Psoas muscle (tissue), 8 donors: ENCODE data around the gene SYT4. TPM values are rescaled to one million over a fixed set of nuclear protein-coding genes. Genes with fewer than 3 reads are reported as not detected.

ENCODE experiments used
- ATAC-seq, 4 donors: fragments of 200-7000 bp; cut with Tn5 transposase; one replicate each; pipeline ENCODE4 v1.9.1; 2020; ENCODE audit warnings: moderate library complexity in 3 of 4, mild to moderate bottlenecking in 2 of 4
- DNase-seq, 2 donors: peaks; one replicate each; pipeline ENCODE4 v3.0.0-alpha.2; 2020
- H3K27ac ChIP-seq: fragments of 200-600 bp; one replicate; pipeline ENCODE4 v1.8.0; 2022
- H3K27me3 ChIP-seq, 3 donors: fragments of 200-600 bp in 1 of 3; one replicate each; pipeline versions ENCODE4 v1.6.1 to v1.8.0; 2013 to 2022; ENCODE audit warnings: low read length in 2 of 3, mild to moderate bottlenecking in 2 of 3, moderate library complexity in 1 of 3; ENCODE audit not compliant: insufficient read depth in 3 of 3
- H3K36me3 ChIP-seq, 2 donors: fragments of 200-600 bp in 1 of 2; one replicate each; pipeline versions ENCODE4 v1.6.1 to v1.8.0; 2013 to 2022; ENCODE audit warnings: low read depth in 1 of 2, mild to moderate bottlenecking in 1 of 2, moderate library complexity in 1 of 2; ENCODE audit not compliant: insufficient read depth in 1 of 2
- H3K4me1 ChIP-seq: fragments of 200-600 bp; one replicate; pipeline ENCODE4 v1.8.0; 2022
- H3K4me3 ChIP-seq: fragments of 200-600 bp; one replicate; pipeline ENCODE4 v1.8.0; 2022; ENCODE audit warnings: mild to moderate bottlenecking
- H3K9me3 ChIP-seq: fragments of 200-600 bp; one replicate; pipeline ENCODE4 v1.8.0; 2022
- intact Hi-C, 2 donors: fragments of 100-400 bp; cut with DNase I; formaldehyde crosslinking; loops; one replicate each; pipeline versions ENCODE4 v1.11.0 to v1.14.2; 2022
- polyA plus RNA-seq, 3 donors: library from polyadenylated mRNA; stranded (reverse); fragments of 200-250 nt; gene quantifications; one replicate each; pipeline ENCODE4 v1.2.3, GENCODE V29; 2013
- total RNA-seq, 4 donors: library from RNA; stranded (reverse); fragmentation: NEBNext Ultra II Directional in 2 of 4; extraction: Animal tissue kit (Norgen Biotek cat#: 25700) in 2 of 4; gene quantifications; one replicate each; pipeline versions ENCODE4 v1.2.1 to v1.2.4, GENCODE V29; 2021 to 2023
- TF ChIP-seq, protein P1 (sequence below): fragments of 200-600 bp; IDR thresholded peaks from one replicate; pipeline ENCODE4 v1.8.0; 2022; ENCODE audit warnings: antibody characterized with exemption
- donor health status: healthy with polysubstance abuse.
- donor health status: DM: no; HTN: no; CAD: no; lungs with moderate emphysema.
- donor health status: Bipolar disorder and iron deficiency.
- donor health status: healthy.
- donor health status: DM: yes; HTN: yes; CAD: no.
- donor health status: DM: no; HTN: no; CAD: no.
- donor health status: DM: no; HTN: no; CAD: no.
- donor health status: DM: yes; HTN: yes; CAD: no.

SYT4 gene
- total and polyA plus RNA-seq, 7 donors, result 0.05 TPM; not detected in 6

DNA sequence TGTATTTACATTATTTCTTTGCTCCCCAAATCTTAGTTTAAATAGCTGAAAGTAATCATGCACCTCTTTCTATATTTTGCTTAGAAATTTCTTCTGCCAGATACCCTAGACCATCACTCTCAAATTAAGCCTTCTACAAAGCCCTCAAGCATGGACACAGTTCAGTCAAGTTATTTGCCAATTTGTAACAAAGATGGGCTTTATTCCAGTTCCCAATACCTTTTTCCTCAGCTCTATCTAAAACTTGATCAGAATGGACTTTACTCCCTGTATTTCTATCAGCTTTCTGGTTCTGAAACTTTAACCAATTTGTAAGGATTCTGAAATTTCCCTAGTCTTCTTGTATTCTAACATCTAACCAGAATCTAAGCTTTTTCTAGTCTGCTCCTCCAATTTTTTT, 56.6 kb downstream of the SYT4 start:
- H3K4me1 ChIP-seq, result no peaks in the 10 kb centered on the region
- H3K9me3 ChIP-seq, result no peaks in the 10 kb centered on the region
- no peak overlapping the region for H3K27ac ChIP-seq
- H3K4me3 ChIP-seq, result no peak overlapping the region
- intact Hi-C loops, result no loop called here
- TF ChIP-seq, protein P1, sequence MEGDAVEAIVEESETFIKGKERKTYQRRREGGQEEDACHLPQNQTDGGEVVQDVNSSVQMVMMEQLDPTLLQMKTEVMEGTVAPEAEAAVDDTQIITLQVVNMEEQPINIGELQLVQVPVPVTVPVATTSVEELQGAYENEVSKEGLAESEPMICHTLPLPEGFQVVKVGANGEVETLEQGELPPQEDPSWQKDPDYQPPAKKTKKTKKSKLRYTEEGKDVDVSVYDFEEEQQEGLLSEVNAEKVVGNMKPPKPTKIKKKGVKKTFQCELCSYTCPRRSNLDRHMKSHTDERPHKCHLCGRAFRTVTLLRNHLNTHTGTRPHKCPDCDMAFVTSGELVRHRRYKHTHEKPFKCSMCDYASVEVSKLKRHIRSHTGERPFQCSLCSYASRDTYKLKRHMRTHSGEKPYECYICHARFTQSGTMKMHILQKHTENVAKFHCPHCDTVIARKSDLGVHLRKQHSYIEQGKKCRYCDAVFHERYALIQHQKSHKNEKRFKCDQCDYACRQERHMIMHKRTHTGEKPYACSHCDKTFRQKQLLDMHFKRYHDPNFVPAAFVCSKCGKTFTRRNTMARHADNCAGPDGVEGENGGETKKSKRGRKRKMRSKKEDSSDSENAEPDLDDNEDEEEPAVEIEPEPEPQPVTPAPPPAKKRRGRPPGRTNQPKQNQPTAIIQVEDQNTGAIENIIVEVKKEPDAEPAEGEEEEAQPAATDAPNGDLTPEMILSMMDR, result no peak
- no peaks in the 10 kb centered on the region for H3K27me3 ChIP-seq
- ATAC-seq (no peak), DNase-seq (no peak)
- no peaks in the 10 kb centered on the region for H3K36me3 ChIP-seq

Other genes starting within 250 kb of the SYT4 start
- not detected for gene RIT2, start 161.8 kb downstream of the SYT4 start, total RNA-seq
- gene RIT2, start 161.8 kb downstream of the SYT4 start, polyA plus RNA-seq, result not detected